Endodermal cell (in vitro differentiated cells): ENCODE results near the gene LARP1B. TPM values are rescaled to one million over a fixed set of nuclear protein-coding genes. Genes with fewer than 3 reads are reported as not detected.

Experiments
- DNase-seq: peaks from one replicate; pipeline ENCODE4 v3.0.0-alpha.2; 2017
- H3K27ac ChIP-seq: 2 replicates; pipeline ENCODE4 v1.5.1; 2013; ENCODE audit warnings: mild to moderate bottlenecking, low read depth, low read length, moderate library complexity
- H3K27me3 ChIP-seq: 2 replicates; pipeline ENCODE4 v1.6.1; 2013; ENCODE audit warnings: mild to moderate bottlenecking, low read length, moderate library complexity; ENCODE audit not compliant: insufficient read depth, control insufficient read depth, poor library complexity, severe bottlenecking
- H3K36me3 ChIP-seq: 2 replicates; pipeline ENCODE4 v1.7.0; 2013; ENCODE audit warnings: mild to moderate bottlenecking, low read length, moderate library complexity; ENCODE audit not compliant: control insufficient read depth, insufficient read depth
- H3K4me1 ChIP-seq: one replicate; pipeline ENCODE4 v1.7.0; 2013; ENCODE audit warnings: low read length; ENCODE audit not compliant: control insufficient read depth, insufficient read depth
- H3K4me3 ChIP-seq: 2 replicates; pipeline ENCODE4 v1.5.1; 2013; ENCODE audit warnings: mild to moderate bottlenecking, low read length, moderate library complexity
- H3K9ac ChIP-seq: 2 replicates; pipeline ENCODE4 v1.6.1; 2013; ENCODE audit warnings: mild to moderate bottlenecking, low read length, moderate library complexity; ENCODE audit not compliant: poor library complexity, severe bottlenecking; ENCODE audit errors: extremely low read depth
- H3K9me3 ChIP-seq: 2 replicates; pipeline ENCODE4 v1.6.1; 2013; ENCODE audit warnings: mild to moderate bottlenecking, low read length, moderate library complexity; ENCODE audit not compliant: control insufficient read depth
- H3K27ac Mint-ChIP-seq: 2 replicates; pipeline ENCODE4 v1.8.0; 2020; ENCODE audit warnings: mixed read lengths
- H3K27me3 Mint-ChIP-seq: 2 replicates; pipeline ENCODE4 v1.8.0; 2021; ENCODE audit warnings: mild to moderate bottlenecking, mixed read lengths; ENCODE audit not compliant: insufficient read depth
- H3K36me3 Mint-ChIP-seq: 2 replicates; pipeline ENCODE4 v1.8.0; 2020; ENCODE audit warnings: low read depth, mixed read lengths
- H3K4me1 Mint-ChIP-seq: 2 replicates; pipeline ENCODE4 v1.8.0; 2020; ENCODE audit warnings: mixed read lengths
- H3K4me3 Mint-ChIP-seq: 2 replicates; pipeline ENCODE4 v1.8.0; 2020; ENCODE audit warnings: mild to moderate bottlenecking, moderate library complexity, mixed read lengths
- H3K9me3 Mint-ChIP-seq: 2 replicates; pipeline ENCODE4 v1.8.0; 2020; ENCODE audit warnings: mild to moderate bottlenecking, mixed read lengths
- WGBS, 2 experiments: methylation state at CpG; one replicate each; pipeline versions ENCODE4 v1.1.5 to v1.1.7; 2013; ENCODE audit warnings: missing lambda C conversion rate in 2 of 2, mixed read lengths in 1 of 2; ENCODE audit not compliant: insufficient coverage in 1 of 2, insufficient read length in 1 of 2; 5-methylcytosine and 5-hydroxymethylcytosine counted together
- total RNA-seq, 2 donors: library from RNA; stranded (reverse); fragmentation: NEBNext Ultra II Directional in 1 of 2; extraction: Animal tissue kit (Norgen Biotek cat#: 25700) in 1 of 2; gene quantifications; 2 replicates in 1 of 2; 3 replicates in 1 of 2; pipeline ENCODE4 v1.2.1, GENCODE V29; 2021
- TF ChIP-seq, protein P1 (sequence below): fragments of 200-600 bp; sonication (generic); conservative IDR thresholded peaks from 2 replicates; pipeline ENCODE4 v1.5.0; 2021; ENCODE audit warnings: antibody characterized with exemption, mild to moderate bottlenecking

The LARP1B gene
- total RNA-seq, 2 donors from 2014 or later = 27.0 to 32.6 TPM

DNA sequence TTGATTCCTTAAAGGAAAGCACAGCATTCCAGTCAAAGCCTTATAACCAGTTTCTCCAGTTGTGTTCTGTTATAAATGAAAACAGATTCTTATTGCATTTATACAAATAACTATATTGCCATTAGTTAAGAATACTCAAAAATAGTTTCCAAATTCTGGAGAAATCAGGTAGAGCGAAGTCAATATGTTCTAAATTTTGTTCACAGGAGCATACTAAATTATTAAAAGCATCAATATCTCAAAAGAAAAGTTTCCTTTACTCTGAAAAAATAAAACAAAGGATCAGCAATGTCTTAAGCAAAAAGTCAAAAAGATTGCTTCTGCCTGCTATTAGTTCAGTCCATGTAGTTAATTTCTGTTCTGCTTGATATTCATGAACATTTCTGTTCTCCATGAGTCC is 186.8 kb downstream of the LARP1B start:
- no peak for DNase-seq
- Histone ChIP-seq H3K27ac (no peak overlapping the region), H3K9ac (no peak overlapping the region), H3K36me3 (no peaks in the 10 kb centered on the region), H3K27me3 (no peaks in the 10 kb centered on the region), H3K4me3 (no peak overlapping the region), H3K4me1 (no peaks in the 10 kb centered on the region), H3K9me3 (peaks cover 65% of the 10 kb centered on the region)
- no peak overlapping the region for H3K27ac Mint-ChIP-seq
- H3K4me3 Mint-ChIP-seq = no peak overlapping the region
- 95 to 100% methylated on average over 1 of the region's 1 CpG for WGBS, 2 experiments
- H3K27me3 Mint-ChIP-seq = no peaks in the 10 kb centered on the region
- no peaks in the 10 kb centered on the region for H3K4me1 Mint-ChIP-seq
- no peaks in the 10 kb centered on the region for H3K36me3 Mint-ChIP-seq
- TF ChIP-seq, protein P1, sequence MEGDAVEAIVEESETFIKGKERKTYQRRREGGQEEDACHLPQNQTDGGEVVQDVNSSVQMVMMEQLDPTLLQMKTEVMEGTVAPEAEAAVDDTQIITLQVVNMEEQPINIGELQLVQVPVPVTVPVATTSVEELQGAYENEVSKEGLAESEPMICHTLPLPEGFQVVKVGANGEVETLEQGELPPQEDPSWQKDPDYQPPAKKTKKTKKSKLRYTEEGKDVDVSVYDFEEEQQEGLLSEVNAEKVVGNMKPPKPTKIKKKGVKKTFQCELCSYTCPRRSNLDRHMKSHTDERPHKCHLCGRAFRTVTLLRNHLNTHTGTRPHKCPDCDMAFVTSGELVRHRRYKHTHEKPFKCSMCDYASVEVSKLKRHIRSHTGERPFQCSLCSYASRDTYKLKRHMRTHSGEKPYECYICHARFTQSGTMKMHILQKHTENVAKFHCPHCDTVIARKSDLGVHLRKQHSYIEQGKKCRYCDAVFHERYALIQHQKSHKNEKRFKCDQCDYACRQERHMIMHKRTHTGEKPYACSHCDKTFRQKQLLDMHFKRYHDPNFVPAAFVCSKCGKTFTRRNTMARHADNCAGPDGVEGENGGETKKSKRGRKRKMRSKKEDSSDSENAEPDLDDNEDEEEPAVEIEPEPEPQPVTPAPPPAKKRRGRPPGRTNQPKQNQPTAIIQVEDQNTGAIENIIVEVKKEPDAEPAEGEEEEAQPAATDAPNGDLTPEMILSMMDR = no peak
- peaks cover 74% of the 10 kb centered on the region for H3K9me3 Mint-ChIP-seq

DNA sequence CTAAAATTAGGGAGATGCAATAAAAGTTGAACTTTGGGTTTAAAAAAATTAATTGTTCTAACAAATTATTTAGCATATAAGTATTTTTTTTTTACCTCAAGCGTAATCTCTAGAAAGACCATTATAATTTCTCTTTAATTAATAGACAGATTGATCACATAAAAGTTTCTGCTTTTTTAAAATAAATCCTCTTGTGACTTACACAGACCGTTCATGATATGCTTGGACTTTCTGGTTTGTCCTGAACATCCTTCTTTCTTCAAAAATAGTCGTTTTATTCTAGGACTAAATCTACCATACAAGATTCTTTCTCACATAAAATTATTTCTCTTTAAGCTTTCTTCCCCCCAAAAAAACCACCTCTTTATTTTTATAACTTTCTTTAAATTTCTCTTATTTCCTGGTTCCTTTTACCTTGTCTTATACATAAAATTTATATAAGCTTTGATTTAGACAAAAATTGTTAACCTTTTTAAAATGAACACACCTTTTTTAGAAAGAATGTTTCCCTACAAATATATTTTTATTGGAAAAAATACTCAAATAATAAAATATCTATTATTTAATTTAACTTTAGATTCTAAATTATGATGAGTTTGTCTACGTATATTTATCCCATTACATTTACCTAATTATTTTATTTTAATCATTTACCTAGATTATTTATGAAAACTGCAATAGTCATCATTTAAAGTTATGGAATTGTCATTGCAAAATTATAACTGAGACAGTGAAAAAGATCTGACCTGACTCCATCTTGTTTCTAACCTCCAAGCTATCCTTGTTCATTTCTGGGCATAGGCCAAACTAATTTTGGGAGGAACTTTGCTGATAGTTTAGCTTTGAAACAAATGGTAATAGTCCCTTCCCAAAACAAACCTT is 188.9 kb downstream of the LARP1B start:
- no peaks in the 10 kb centered on the region for H3K36me3 Mint-ChIP-seq
- Histone ChIP-seq H3K27ac (no peak overlapping the region), H3K9ac (no peak overlapping the region), H3K27me3 (no peaks in the 10 kb centered on the region), H3K4me3 (peak overlapping the region; percentile 24), H3K36me3 (no peaks in the 10 kb centered on the region), H3K9me3 (peaks cover 65% of the 10 kb centered on the region), H3K4me1 (no peaks in the 10 kb centered on the region)
- DNase-seq = no peak
- no peak overlapping the region for H3K27ac Mint-ChIP-seq
- no peaks in the 10 kb centered on the region for H3K4me1 Mint-ChIP-seq
- WGBS, 2 experiments = 33 to 48% methylated on average over 2 to 3 of the region's 4 CpGs
- no peaks in the 10 kb centered on the region for H3K27me3 Mint-ChIP-seq
- no peak overlapping the region for H3K4me3 Mint-ChIP-seq
- TF ChIP-seq, protein P1 = no peak
- H3K9me3 Mint-ChIP-seq = peaks cover 77% of the 10 kb centered on the region

- no peaks in the 10 kb centered on the region for H3K27me3 Mint-ChIP-seq
- H3K4me1 Mint-ChIP-seq = peaks cover 4% of the 10 kb centered on the region
- WGBS, 2 experiments = 96 to 100% methylated on average over 2 to 3 of the region's 3 CpGs
- no peak overlapping the region for H3K27ac Mint-ChIP-seq
- Histone ChIP-seq H3K36me3 (no peaks in the 10 kb centered on the region), H3K4me1 (no peaks in the 10 kb centered on the region), H3K9ac (no peak overlapping the region), H3K4me3 (no peak overlapping the region), H3K9me3 (peaks cover 30% of the 10 kb centered on the region), H3K27me3 (no peaks in the 10 kb centered on the region), H3K27ac (no peak overlapping the region)
- TF ChIP-seq, protein P1 = no peak
- H3K36me3 Mint-ChIP-seq = no peaks in the 10 kb centered on the region
- no peak overlapping the region for H3K4me3 Mint-ChIP-seq
- peaks cover 43% of the 10 kb centered on the region for H3K9me3 Mint-ChIP-seq
- DNase-seq = no peak
These were observed 194.8 kb downstream of the LARP1B start for GRCh38 chr4:128255906-128256305.
